HG02938 (cell line): Measurements from ENCODE around the gene YIF1A.
"Not testable (repeated sequence)": the region's sequence is repeated elsewhere in the genome, so short reads cannot be mapped to it uniquely, and the experiment has no call there.

ENCODE experiments used
- ATAC-seq: cut with Tn5 transposase; IDR thresholded peaks from one replicate; pipeline ENCODE4 v1.9.1; 2021; ENCODE audit warnings: mild to moderate bottlenecking, moderate library complexity; ENCODE audit not compliant: unreplicated experiment

YIF1A gene

DNA sequence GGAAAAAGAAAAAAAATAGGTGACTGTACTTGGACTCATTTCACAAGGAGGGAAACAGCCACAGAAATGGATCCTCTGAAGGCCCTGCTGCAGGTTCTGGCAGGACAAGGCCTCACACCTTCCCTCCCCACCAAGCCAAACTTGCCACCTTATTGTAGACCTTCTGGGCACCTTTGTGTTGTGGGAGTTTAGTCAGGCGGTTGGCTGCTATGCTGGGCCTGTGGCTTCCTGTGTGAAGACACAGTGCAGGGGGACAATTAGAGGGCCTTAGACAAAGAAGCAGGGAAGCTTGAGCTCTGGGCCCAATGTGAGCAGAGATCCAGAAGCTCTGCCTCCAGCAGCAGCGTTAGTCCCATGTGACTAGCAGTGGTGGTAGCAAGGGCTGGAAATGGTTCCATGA is 16.3 kb downstream of the YIF1A start:
- ATAC-seq, result no peak

DNA sequence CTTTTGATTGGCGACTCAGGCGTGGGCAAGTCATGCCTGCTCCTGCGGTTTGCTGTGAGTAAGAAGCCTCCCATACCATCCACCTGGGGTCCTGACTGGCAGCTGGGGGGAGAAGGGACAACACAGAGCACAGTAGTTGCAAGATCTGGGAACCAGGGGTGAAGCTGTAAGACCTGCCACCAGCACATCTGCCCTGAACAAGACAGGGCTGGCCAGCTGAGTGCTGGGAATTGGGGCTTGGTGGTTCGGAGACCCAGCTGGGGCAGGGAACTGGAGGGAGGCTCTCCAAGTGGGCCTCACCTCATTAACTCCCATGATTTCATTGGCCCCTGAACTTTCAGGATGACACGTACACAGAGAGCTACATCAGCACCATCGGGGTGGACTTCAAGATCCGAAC is 17.1 kb downstream of the YIF1A start:
- no peak for ATAC-seq

DNA sequence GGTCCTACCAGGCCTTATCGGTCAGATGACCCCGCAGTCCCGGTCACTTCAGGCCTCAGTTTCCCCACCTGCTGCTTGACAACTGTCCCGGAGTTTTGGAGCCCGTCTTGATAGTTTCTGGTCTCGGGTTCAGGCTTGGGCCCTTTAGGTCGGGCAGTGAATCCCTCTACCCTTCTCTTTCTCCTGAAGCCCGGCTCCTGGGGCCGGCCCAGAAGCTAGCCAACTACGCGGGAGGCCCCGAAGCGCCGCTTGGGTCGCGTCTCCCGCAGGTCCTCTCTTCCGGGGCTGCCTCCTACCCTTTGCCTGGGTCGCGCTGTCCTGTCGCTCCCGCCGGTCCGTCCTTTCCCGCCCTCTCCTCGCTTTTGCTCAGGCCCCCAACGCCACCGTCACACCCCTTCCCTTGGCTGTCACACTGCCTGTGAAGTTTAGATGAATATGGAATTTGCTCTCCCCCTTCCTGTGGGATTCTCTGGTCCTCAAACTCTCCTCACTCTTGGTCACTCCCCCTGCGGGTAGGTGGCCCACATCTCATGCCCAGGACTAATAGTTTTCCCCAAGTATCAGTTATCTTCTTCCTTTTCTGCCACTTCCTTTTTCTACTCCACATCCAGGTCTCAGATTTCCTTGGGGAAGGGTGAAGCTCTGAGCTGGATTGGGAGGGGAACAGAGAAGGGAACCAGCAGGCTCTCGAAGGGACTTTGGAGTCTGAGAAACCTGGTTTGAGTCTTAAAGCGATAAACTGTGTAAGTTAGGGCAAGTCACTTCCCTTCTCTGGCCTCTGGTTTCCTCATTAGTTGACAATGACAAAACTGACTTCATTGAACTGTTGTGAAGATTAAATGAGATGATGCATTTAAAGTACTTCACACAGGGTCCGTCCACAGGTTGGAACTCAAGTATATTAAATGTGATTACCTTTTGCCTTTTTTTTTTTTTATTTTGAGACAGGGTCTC is 19.7 kb downstream of the YIF1A start:
- no peak for ATAC-seq

DNA sequence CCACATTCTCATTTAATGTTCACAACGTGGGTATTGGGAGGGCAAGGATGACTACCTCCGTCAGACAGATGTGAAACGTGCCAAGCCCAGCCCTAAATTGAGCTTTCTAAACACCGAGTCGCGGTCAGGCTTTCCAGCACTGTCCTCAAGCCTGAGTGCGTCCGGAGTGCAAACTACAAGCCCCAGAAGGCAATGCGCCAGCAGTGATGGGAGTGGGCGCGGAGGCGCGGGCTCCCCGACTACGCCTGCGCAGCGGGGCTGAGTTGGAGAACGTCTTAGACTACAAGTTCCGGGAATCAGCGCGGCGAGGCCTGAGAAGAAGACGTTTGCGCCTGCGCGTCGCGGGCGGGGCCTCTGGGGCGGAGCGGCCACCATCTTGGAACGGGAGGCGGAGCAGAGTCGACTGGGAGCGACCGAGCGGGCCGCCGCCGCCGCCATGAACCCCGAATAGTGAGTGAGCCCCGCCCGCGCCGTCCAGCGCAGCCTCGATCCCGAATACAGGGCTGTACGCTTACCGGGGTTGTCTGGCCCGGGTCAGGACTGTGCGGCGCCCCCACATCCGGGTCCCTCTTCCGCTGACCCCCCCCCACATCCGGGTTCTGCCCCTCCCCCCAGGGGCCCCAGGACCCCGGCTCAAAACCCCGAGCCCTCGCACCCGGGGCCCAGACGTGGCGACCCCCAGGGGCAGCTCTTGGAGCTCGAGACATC is 20.5 kb downstream of the YIF1A start, which contains the start of gene RAB1B:
Gene RAB1B (plus strand): TSS at position 396 of the 708 bp plus-strand sequence. CDS start 41 bp downstream, at position 437.
- peak; percentile 63 for ATAC-seq

DNA sequence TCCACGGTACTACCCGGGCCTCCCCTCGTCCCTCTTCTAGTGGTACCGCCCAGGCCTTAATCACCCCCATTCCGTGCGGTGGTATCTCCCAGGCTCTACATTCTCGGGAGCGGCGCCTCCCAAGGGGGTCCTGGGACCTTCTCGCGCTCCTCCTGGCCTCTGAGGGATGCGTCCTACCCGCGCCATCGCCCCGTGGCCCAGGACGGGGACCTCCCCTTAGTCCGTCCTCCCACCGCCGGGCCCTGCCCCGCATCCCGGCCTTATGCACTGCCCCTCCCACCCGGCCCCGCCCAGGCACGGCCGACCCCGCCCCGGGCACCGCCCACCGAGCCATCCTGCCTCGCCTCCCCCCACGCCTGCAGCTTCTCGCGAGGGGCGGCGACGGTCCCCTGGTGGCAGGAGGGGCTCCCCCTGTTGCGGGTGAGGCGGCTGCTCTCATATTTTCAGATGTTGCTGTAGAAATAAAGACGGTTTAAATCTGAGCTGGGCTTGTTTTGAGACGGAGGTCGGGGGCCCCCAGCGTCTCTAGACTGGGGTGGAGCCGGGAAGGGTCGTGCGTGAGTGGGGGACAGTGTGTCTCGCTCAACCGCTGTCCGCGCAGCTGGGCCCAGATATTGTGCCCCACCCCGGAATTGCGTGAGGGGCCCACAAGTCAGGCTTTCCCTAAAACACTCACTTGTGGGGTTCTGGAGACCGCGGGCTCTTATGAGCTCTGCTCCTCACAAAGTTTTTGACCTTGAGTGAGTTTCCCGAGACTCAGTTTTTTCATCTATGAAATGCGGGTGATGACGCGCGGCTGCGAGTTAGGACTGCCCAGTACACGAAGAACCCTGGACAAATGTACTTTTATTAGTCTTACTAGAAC is 21.3 kb downstream of the YIF1A start:
- peak; percentile 36 for ATAC-seq

DNA sequence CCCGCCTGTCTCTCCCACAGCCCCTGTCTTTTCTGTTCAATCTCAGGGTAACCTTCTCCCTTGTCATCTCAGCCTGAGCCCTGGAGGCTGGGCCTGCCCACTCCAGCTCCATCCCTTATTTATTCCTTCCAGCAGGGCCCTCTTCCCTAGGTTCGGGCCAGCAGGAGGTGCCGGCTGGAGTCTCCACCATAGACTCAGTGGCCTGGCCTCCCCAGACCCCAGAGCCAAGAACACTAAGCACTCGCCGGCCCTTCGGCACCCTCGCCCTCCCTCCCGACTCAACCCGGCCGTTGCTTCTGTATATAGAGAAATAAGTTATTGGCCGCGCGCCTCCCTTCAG is 21.9 kb downstream of the YIF1A start:
- ATAC-seq, result no peak

DNA sequence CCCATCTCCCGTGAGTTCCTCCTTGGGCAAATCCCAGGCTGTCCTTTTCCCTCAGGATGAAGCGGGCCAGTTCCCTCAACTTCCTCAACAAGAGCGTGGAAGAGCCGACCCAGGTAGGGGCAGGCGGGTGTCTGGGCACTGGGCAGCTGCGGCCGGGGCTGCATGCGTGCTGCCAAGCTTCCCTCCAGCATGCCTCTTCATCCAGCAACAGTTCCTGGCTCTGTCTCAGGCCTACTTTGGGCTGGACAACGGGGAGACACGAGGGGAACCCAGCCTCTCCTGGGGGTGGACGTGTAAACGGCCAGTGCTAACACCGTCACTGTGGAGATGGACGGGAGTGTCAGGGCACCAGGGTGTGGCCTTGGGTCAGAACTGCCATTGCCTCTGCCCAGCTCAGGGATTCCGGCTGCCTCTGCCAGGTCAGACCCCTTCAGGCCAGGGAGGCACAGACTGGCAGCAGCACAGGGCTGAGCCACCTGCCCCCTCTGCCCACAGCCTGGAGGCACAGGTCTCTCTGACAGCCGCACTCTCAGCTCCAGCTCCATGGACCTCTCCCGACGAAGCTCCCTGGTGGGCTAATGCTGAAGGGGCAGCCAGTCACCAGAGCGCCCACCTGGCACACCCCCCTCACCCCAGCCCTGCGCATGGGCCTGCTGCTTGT is 22.4 kb downstream of the YIF1A start:
- no peak for ATAC-seq

DNA sequence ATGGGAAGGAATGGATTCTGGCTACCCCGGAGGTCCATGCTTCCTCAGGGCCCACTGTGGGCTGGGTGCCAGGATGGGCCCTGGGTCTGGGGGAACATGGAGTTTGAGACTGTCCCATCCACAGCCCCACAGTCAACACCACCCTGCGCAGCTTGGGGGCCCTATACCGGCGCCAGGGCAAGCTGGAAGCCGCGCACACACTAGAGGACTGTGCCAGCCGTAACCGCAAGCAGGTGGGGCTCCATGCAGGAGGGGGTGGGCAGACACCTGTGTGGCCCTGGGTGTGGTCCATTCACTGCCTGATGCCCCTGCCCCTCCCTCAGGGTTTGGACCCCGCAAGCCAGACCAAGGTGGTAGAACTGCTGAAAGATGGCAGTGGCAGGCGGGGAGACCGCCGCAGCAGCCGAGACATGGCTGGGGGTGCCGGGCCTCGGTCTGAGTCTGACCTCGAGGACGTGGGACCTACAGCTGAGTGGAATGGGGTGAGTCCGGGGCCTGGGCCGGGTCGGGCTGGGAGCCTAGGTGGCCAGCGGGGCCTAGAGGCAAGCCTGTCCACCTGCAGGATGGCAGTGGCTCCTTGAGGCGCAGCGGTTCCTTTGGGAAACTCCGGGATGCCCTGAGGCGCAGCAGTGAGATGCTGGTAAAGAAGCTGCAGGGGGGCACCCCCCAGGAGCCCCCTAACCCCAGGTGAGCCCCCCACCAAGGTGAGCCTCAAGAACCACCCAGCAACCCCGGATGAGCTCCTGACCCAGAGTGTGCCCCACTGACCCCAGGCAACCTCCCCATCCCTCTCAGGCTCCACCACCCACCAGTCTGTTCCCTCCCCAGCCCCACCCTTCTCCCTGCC is 23.2 kb downstream of the YIF1A start:
- no peak for ATAC-seq

DNA sequence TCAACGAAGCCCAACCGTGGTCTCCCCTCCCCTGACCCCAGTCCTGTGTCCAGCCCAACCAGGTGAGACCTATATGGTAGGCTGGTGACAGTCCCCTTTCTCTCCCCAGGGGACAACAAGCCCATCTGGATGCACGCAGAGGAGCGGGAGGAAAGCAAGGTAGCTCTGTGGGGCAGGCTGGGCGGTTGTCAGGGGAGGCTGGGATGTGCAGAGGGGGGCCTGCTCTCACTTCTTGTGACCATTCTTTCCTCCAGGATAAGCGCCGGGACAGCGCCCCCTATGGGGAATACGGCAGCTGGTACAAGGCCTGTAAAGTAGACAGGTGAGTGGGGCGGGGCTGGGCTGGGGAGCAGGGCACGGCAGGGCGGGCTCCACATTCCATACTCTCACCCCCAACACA is 24.0 kb downstream of the YIF1A start:
- no peak for ATAC-seq

DNA sequence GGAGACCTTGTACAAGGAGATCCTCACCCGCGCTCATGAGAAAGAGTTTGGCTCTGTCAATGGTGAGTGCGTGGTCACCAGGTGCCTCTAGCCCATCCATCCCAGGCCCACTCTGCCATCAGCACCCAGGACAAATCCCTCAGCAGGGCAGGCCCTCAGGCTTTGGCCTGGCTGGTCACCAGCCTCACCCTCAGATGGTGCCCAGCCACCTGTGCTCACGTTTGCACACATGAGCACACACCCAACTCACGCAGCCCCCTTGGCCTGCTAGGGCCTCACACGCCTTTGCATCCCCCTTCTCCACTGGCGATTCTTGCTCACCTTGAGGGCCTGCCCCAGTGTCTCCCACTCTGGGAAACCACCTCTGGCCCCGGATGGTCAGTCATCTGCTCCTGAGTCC is 24.6 kb downstream of the YIF1A start:
- no peak for ATAC-seq

DNA sequence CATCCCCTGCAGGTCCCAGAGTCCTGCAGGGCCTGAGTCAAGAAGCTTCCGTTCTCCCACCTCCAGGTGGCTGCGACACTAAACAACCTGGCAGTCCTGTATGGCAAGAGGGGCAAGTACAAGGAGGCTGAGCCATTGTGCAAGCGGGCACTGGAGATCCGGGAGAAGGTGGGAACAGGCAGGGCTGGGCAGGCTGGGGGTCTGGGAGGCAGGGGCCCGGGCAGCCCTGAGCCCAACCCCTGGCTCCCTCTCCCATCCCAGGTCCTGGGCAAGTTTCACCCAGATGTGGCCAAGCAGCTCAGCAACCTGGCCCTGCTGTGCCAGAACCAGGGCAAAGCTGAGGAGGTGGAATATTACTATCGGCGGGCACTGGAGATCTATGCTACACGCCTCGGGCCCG is 25.2 kb downstream of the YIF1A start:
- no peak for ATAC-seq

DNA sequence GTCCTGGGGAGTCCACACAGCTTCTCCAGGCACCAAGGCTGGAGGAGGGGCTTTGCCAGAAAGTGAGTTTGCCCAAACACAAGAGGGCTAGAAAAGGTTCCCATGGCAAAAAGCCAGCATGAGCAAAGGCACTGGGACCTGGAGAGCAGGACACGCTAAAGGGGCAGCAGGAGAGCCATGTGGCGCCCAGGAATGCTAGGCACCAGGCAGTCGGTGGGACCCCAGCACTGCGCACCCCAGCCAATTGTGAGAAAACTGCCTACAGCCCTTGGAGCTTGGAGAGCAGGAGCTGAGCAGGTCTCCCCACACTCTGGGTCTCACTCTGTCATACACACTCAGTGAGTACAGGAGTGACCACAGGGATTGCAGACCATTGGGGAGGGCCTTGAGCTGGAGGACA is 25.7 kb downstream of the YIF1A start:
- no peak for ATAC-seq

DNA sequence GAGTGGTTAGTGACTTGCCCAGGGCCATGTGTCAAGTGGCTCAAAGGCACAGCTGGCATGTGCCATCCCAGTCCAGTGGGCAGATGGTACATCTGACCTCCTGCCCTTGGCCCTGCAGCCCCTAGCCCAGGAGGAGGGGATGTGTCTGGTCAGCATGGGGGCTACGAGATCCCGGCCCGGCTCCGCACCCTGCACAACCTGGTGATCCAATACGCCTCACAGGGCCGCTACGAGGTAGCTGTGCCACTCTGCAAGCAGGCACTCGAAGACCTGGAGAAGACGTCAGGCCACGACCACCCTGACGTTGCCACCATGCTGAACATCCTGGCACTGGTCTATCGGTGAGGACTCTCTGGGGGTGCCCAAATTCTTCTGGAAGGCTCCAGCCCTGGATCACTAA is 26.2 kb downstream of the YIF1A start:
- no peak for ATAC-seq

DNA sequence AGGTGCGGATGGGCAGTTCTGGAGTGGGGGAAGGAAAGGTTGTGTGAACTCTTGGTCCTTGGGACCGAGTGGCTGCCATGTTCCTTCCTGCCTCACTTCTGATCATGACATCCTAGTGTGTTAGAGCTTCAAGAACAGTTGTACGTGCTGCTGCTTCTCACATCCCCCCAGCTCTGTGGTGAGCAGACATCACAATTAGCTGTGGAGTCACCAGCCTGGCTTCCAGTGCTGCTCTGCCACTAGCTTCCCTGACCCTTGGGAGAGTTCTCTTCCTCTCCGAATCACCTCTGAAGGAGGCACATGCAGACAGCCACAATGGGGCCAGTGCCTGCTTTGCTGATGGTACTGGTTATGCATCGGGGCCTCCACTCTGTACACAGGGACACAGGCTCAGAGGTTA is 26.8 kb downstream of the YIF1A start:
- no peak for ATAC-seq

DNA sequence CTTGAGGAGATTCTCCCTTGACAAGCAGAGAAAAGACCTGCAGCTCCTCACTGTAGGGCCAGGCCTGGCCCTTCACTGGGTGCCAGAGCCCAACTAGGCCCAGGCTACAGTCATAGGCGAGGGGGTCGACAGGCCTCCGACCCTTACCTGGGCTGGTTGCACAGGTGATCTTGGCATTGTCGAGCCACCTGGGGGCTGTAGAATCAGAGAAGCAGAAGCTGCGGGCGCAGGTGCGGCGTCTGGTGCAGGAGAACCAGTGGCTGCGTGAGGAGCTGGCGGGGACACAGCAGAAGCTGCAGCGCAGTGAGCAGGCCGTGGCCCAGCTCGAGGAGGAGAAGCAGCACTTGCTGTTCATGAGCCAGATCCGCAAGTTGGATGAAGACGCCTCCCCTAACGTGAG is 27.4 kb downstream of the YIF1A start:
- no peak for ATAC-seq

DNA sequence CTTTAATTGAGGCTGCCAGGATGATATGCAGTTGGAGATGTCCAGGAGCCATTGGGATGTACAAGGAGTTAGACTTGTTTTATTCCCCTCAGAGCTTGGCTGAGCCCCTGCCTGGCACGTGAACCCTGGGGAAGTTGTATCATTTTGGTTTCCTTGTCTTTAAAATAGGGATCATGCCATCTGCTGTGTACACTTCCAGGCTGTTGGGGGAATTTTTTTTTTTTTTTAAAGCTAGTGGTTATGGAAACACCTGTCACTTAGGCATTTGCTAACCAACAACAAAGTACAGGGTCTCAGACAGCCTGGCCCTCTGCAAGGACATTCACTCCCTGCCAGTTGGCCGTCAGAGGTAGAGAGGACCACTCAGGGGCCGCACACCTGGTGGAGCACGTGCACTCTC is 29.0 kb downstream of the YIF1A start:
- ATAC-seq, result no peak

DNA sequence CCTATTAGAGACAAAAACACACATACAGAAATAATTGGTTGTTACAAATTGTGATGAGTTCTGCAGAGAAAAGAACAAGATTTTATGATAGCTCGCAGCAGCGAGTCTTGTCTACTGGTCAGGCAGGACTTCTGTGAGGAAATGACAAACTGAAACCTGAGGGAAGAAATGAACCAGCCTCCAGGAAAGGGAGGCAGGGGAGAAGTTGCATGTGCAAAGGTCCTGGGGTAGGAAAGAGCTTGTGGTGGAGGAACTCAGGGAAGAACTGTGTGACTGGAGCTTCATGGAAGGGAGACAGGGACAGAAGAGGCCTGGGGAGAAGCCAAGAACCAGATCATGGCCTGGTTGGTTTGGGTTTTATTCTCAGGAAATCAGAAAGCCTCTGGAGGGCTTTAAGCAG is 29.7 kb downstream of the YIF1A start:
- ATAC-seq, result no peak

DNA sequence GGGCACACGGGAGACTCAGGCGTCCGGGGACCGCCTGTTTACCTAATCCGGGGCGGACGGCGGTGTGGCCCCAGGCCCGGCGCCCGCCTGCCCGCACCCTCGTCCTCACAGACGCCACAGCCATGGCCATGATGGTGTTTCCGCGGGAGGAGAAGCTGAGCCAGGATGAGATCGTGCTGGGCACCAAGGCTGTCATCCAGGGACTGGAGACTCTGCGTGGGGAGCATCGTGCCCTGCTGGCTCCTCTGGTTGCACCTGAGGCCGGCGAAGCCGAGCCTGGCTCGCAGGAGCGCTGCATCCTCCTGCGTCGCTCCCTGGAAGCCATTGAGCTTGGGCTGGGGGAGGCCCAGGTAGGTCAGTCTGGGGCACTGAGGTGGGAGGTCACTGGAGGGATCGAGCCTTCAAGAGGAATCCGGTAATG is 30.5 kb downstream of the YIF1A start:
- no peak for ATAC-seq

DNA sequence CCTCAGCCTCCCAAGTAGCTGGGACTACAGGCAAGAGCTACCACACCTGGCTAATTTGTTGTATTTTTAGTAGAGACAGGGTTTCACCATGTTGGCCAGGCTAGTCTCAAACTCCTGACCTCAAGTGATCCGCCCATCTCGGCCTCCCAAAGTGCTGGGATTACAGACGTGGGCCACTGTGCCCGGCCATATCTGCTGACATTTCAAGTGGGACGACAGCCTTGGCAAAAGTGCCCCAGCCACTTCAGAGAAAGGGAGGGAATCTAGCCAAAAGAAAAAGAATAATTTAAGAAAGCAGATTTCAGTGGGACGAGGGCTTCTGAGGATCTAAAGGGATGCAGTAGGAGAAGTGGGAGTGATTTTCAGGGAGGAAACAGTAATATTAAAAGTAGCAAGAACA is 35.9 kb downstream of the YIF1A start:
- ATAC-seq, result not testable (repeated sequence)

DNA sequence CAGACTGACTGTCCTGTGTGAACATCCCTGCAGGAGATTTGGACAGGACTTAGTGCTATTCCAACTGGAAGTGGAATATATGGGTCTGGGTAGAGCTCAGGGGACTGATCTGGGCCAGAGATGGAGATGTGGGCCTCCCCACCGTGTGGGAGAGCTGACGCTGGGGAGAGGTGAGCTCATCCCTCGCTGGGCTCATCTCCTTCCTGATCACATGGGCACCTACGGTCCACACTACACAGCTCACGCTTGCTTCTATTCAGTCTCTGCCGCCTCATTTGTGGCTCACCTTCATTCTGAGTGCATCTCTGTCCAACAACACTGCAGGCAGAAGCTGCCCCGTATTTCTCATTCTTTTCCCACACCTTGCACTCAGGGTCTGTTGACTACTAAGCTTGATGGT is 37.1 kb downstream of the YIF1A start:
- no peak for ATAC-seq
